HEK293 (cell line): ENCODE measurements around the gene SSH3.
A peak's percentile ranks its signal among the peaks of the same experiment; 100 is the strongest.

Experiments
- CTCF ChIA-PET: fragments of 350-600 bp; formaldehyde crosslinking; extraction: SDS; loops from one replicate; lab custom pipeline; 2021; ENCODE audit warnings: antibody characterized with exemption; lab: Yijun Ruan, JAX
- POLR2A ChIA-PET: fragments of 300-600 bp; formaldehyde crosslinking; extraction: SDS; loops from one replicate; lab custom pipeline; 2020; ENCODE audit warnings: antibody characterized with exemption, inconsistent platforms; lab: Yijun Ruan, JAX
- H3K27ac ChIP-seq: fragments of 200-500 bp; sonication (Bioruptor generic); 2 replicates; pipeline ENCODE4 v1.5.1; 2014; ENCODE audit warnings: low read depth, low read length, control low read depth, inconsistent platforms; ENCODE audit errors: extremely low read depth
- H3K36me3 ChIP-seq, 2 experiments: fragments of 200-500 bp in 1 of 2; sonication (Bioruptor generic) in 1 of 2; 1 replicate in 1 of 2; 2 replicates in 1 of 2; pipeline ENCODE4 v1.5.1; 2014 to 2017; ENCODE audit warnings: inconsistent platforms in 2 of 2, low read length in 2 of 2; ENCODE audit not compliant: control insufficient read depth in 2 of 2, insufficient read depth in 1 of 2
- H3K4me1 ChIP-seq: fragments of 200-500 bp; sonication (Bioruptor generic); 2 replicates; pipeline ENCODE4 v1.5.1; 2014; ENCODE audit warnings: mild to moderate bottlenecking, low read length, inconsistent platforms; ENCODE audit not compliant: control insufficient read depth, insufficient read depth
- H3K4me3 ChIP-seq: 2 replicates; pipeline ENCODE4 v1.5.1; 2011; ENCODE audit warnings: low read depth, mild to moderate bottlenecking, control low read depth, low read length, moderate library complexity
- H3K9me3 ChIP-seq: fragments of 200-500 bp; sonication (Bioruptor generic); 2 replicates; pipeline ENCODE4 v1.5.1; 2014; ENCODE audit warnings: low read depth, low read length, inconsistent platforms; ENCODE audit not compliant: control insufficient read depth, insufficient read depth
- BCL11A ChIP-seq: fragments of 450-650 bp; formaldehyde crosslinking; IDR thresholded peaks from 2 replicates; pipeline ENCODE4 v1.5.1; 2016; ENCODE audit warnings: low read depth, missing biosample characterization, missing genetic modification characterization
- CTCF ChIP-seq: fragments of 450-650 bp; formaldehyde crosslinking; IDR thresholded peaks from 2 replicates; pipeline ENCODE4 v1.5.1; 2016; ENCODE audit warnings: missing biosample characterization, missing genetic modification characterization
- GFI1B ChIP-seq: fragments of 450-650 bp; formaldehyde crosslinking; IDR thresholded peaks from 2 replicates; pipeline ENCODE4 v1.5.1; 2016; ENCODE audit warnings: missing biosample characterization, missing genetic modification characterization
- KLF1 ChIP-seq: fragments of 450-650 bp; formaldehyde crosslinking; IDR thresholded peaks from 2 replicates; pipeline ENCODE4 v1.5.1; 2016; ENCODE audit warnings: missing biosample characterization, missing genetic modification characterization
- KLF16 ChIP-seq: fragments of 450-650 bp; formaldehyde crosslinking; IDR thresholded peaks from 2 replicates; pipeline ENCODE4 v1.5.1; 2017; ENCODE audit warnings: missing biosample characterization, missing genetic modification characterization
- OSR2 ChIP-seq: fragments of 450-650 bp; formaldehyde crosslinking; IDR thresholded peaks from 2 replicates; pipeline ENCODE4 v1.5.1; 2016; ENCODE audit warnings: missing biosample characterization, missing genetic modification characterization
- SP3 ChIP-seq: fragments of 450-650 bp; formaldehyde crosslinking; IDR thresholded peaks from 2 replicates; pipeline ENCODE4 v1.5.1; 2016; ENCODE audit warnings: missing biosample characterization, missing genetic modification characterization
- ZFP69B ChIP-seq: fragments of 450-650 bp; formaldehyde crosslinking; IDR thresholded peaks from 2 replicates; pipeline ENCODE4 v1.5.1; 2016; ENCODE audit warnings: missing biosample characterization, missing genetic modification characterization
- ZIC2 ChIP-seq: fragments of 450-650 bp; formaldehyde crosslinking; IDR thresholded peaks from 2 replicates; pipeline ENCODE4 v1.5.1; 2016; ENCODE audit warnings: missing biosample characterization, missing genetic modification characterization
- ZNF10 ChIP-seq: fragments of 450-650 bp; formaldehyde crosslinking; IDR thresholded peaks from 2 replicates; pipeline ENCODE4 v1.5.1; 2017; ENCODE audit warnings: missing biosample characterization, missing genetic modification characterization
- ZNF157 ChIP-seq: fragments of 450-650 bp; formaldehyde crosslinking; IDR thresholded peaks from 2 replicates; pipeline ENCODE4 v1.5.1; 2016; ENCODE audit warnings: missing biosample characterization, missing genetic modification characterization
- ZNF174 ChIP-seq: fragments of 450-650 bp; formaldehyde crosslinking; IDR thresholded peaks from 2 replicates; pipeline ENCODE4 v1.5.0; 2017; ENCODE audit warnings: missing biosample characterization, mild to moderate bottlenecking, missing genetic modification characterization
- ZNF175 ChIP-seq: fragments of 450-650 bp; formaldehyde crosslinking; IDR thresholded peaks from 2 replicates; pipeline ENCODE4 v1.5.1; 2016; ENCODE audit warnings: missing biosample characterization, missing genetic modification characterization
- ZNF2 ChIP-seq: fragments of 450-650 bp; formaldehyde crosslinking; IDR thresholded peaks from 2 replicates; pipeline ENCODE4 v1.5.1; 2016; ENCODE audit warnings: missing biosample characterization, missing genetic modification characterization
- ZNF366 ChIP-seq: fragments of 450-650 bp; formaldehyde crosslinking; conservative IDR thresholded peaks from 2 replicates; pipeline ENCODE4 v1.5.1; 2016; ENCODE audit warnings: missing biosample characterization, missing genetic modification characterization
- ZNF416 ChIP-seq: fragments of 450-650 bp; formaldehyde crosslinking; IDR thresholded peaks from 2 replicates; pipeline ENCODE4 v1.5.1; 2016; ENCODE audit warnings: missing biosample characterization, missing genetic modification characterization
- ZNF48 ChIP-seq: fragments of 450-650 bp; formaldehyde crosslinking; IDR thresholded peaks from 2 replicates; pipeline ENCODE4 v1.5.1; 2016; ENCODE audit warnings: missing biosample characterization, missing genetic modification characterization
- ZNF555 ChIP-seq: fragments of 450-650 bp; formaldehyde crosslinking; conservative IDR thresholded peaks from 2 replicates; pipeline ENCODE4 v1.5.1; 2017; ENCODE audit warnings: missing biosample characterization, mild to moderate bottlenecking, missing genetic modification characterization, inconsistent platforms
- ZNF654 ChIP-seq: fragments of 450-650 bp; formaldehyde crosslinking; IDR thresholded peaks from 2 replicates; pipeline ENCODE4 v1.5.1; 2016; ENCODE audit warnings: low read depth, missing biosample characterization, missing genetic modification characterization
- ZNF677 ChIP-seq: fragments of 450-650 bp; IDR thresholded peaks from 2 replicates; pipeline ENCODE4 v1.5.0; 2018; ENCODE audit warnings: missing biosample characterization, mild to moderate bottlenecking, missing genetic modification characterization, moderate library complexity
- TF ChIP-seq, protein P1 (sequence below): fragments of 450-650 bp; formaldehyde crosslinking; IDR thresholded peaks from 2 replicates; pipeline ENCODE4; 2016; ENCODE audit warnings: missing biosample characterization, missing genetic modification characterization
- TF ChIP-seq, protein P2 (sequence below): fragments of 450-650 bp; formaldehyde crosslinking; IDR thresholded peaks from 2 replicates; pipeline ENCODE4 v1.5.1; 2016; ENCODE audit warnings: missing biosample characterization, missing genetic modification characterization
- TF ChIP-seq, protein P3 (sequence below): fragments of 450-650 bp; formaldehyde crosslinking; IDR thresholded peaks from 2 replicates; pipeline ENCODE4 v1.5.1; 2016; ENCODE audit warnings: missing biosample characterization, missing genetic modification characterization

SSH3 gene

DNA sequence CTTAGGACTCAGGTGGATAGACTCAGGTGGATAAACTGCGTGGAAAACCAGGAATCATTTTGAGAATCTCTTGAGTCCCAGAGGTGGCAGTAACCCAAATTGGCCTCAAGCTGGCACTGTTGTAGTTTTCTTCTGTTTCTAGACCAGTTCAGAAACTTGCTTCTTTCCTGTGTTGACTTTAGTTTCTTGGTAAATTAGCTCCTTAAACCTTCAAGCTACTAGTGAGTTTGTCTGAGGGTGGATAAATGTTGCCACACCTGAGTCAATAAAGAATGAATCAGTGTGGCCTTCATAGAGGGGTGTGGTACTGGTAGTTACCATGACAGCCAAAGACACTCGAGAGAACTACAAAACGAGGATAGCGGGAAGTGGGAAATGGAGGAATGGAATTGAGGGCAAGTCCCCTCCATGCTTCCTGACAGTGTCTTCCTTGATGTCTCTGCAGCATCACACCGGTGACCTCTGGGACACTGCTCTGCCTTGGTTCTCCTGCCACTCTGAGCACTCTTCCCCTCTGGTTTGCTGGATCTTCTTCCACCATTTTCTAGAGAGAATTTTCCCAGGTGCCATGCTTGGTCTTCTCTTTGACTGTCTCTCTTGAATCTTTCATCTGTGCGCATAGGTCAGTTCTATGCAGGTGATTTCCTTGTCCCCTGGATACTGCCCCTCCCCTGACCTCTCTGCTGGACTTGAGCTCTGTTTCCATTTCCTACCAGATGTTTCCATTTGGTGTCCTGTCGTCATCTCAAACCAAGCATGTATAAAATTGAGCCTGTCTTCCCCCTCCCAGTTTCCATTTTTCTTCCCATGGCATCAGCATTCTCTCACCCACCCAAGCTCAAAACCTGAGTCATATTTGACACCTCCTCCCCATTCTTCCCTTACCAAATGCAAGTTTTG, 42.8 kb downstream of the SSH3 start:
- CTCF ChIA-PET, result interaction anchor here (0.6 to 6.6 kb wide), 27 partner anchors 9 to 983 kb away, joined by 3 to 58 read pairs (median 5); partner anchors contain the start of gene POLD4
- no peaks in the 10 kb centered on the region for H3K36me3 ChIP-seq
- H3K4me3 ChIP-seq, result no peak overlapping the region
- H3K4me1 ChIP-seq, result no peaks in the 10 kb centered on the region
- H3K27ac ChIP-seq, result no peak overlapping the region
- H3K9me3 ChIP-seq, result no peaks in the 10 kb centered on the region
- TF ChIP-seq KLF1 (tag by site-specific recombination) (peak; percentile 89), CTCF (tag by site-specific recombination) (peak; percentile 46; the same call in 1 of the 2 replicates), ZNF10 (tag by site-specific recombination) (no peak), ZNF2 (tag by site-specific recombination) (0 out of 2 replicates have a peak, but pooled peaks have one; percentile 42), ZNF366 (peak; percentile 38; the same call in 1 of the 2 replicates), ZNF654 (tag by site-specific recombination) (peak; percentile 44), ZNF157 (tag by site-specific recombination) (no peak)
- POLR2A ChIA-PET, result interaction anchor here (0.6 to 1.9 kb wide), 4 partner anchors 10 to 403 kb away, joined by 3 to 8 read pairs (median 4); no protein-coding TSS in a partner anchor

DNA sequence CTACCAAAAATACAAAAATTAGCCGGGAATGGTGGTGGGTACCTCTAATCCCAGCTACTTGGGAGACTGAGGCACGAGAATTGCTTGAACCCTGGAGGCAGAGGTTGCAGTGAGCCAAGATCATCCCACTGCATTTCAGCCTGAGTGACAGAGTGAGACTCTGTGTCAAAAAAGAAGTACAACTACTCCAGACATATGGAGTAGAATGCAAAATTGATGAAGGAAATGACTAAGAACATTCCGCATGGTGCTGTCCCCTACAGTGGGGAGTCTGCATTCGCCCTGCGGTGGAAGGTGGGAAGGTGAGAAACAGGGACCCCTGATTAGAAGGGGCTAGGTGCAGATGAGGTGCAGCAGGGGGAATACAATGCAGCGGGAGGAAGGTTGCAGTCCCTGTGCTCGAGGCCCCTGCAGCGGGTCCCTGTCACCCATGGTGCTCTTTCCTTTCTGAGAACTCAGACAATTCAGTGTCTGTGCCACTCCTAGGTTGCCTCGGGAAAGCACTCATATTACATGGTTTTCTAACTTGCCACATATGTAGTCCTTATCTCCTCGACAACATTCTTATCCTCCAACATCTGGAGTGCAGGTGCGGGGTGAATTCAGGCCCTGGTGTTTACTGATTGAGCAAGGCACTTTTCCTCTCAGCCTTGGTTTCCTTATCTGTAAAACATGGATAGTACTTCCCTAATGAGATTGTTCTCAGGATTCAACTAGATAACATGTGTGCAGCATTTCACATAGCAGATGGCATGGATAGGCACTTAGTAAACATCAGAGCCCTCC, 44.8 kb downstream of the SSH3 start:
- no peak for TF ChIP-seq GFI1B (tag by site-specific recombination)
- TF ChIP-seq SP3 (tag by site-specific recombination), result no peak
- no peak for TF ChIP-seq ZIC2 (tag by site-specific recombination)
- TF ChIP-seq BCL11A (tag by site-specific recombination), result no peak
- TF ChIP-seq, protein P1, sequence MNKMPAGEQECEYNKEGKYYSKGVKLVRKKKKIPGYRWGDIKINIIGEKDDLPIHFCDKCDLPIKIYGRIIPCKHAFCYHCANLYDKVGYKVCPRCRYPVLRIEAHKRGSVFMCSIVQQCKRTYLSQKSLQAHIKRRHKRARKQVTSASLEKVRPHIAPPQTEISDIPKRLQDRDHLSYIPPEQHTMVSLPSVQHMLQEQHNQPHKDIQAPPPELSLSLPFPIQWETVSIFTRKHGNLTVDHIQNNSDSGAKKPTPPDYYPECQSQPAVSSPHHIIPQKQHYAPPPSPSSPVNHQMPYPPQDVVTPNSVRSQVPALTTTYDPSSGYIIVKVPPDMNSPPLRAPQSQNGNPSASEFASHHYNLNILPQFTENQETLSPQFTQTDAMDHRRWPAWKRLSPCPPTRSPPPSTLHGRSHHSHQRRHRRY, result no peak
- TF ChIP-seq ZNF416, result no peak
- H3K4me3 ChIP-seq, result no peak overlapping the region
- no peak overlapping the region for H3K27ac ChIP-seq
- H3K4me1 ChIP-seq, result no peaks in the 10 kb centered on the region
- H3K36me3 ChIP-seq, result no peaks in the 10 kb centered on the region
- no peaks in the 10 kb centered on the region for H3K9me3 ChIP-seq
- ChIA-PET POLR2A (interaction anchor here (1.3 kb wide), 1 partner anchor 22 kb away, joined by 4 read pairs; no protein-coding TSS in a partner anchor), CTCF (interaction anchor here (0.7 to 30.4 kb wide), 6 partner anchors 7 to 461 kb away, joined by 3 to 898 read pairs (median 23); partner anchors contain the start of genes CLCF1, POLD4 and RAD9A)

DNA sequence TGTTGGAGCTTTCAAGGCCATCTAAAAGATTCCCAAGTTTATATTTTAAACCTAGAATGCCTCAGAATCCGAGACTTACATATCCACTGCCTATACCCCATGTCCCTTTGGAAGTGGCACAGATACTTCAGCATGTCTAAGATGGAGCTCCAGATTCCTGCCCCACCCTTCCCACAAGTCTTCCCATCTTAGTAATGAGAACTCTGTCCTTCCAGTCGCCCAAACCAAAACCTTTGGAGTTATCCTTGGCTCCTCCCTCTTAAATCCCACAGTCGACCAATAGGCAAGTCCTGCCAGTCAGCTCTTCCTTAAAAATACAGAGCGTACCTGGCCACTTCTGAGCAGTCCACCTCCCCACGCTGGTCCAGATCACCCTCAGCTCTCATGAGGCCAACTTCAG, 45.7 kb downstream of the SSH3 start:
- ChIA-PET POLR2A (interaction anchor here (1.3 kb wide), 1 partner anchor 22 kb away, joined by 4 read pairs; no protein-coding TSS in a partner anchor), CTCF (interaction anchor here (0.6 to 30.4 kb wide), 5 partner anchors 13 to 1126 kb away, joined by 3 to 898 read pairs (median 4); partner anchors contain the start of genes CLCF1 and RAD9A)
- no peaks in the 10 kb centered on the region for H3K36me3 ChIP-seq
- H3K4me3 ChIP-seq, result no peak overlapping the region
- no peaks in the 10 kb centered on the region for H3K9me3 ChIP-seq
- no peak overlapping the region for H3K27ac ChIP-seq
- TF ChIP-seq OSR2 (tag by site-specific recombination) (no peak), ZNF157 (tag by site-specific recombination) (no peak), ZFP69B (tag by site-specific recombination) (no peak), ZNF677 (no peak), ZNF555 (no peak), KLF16 (tag by site-specific recombination) (no peak), ZNF175 (tag by site-specific recombination) (no peak), ZNF174 (tag by site-specific recombination) (no peak), ZNF48 (no peak)
- TF ChIP-seq, protein P2, sequence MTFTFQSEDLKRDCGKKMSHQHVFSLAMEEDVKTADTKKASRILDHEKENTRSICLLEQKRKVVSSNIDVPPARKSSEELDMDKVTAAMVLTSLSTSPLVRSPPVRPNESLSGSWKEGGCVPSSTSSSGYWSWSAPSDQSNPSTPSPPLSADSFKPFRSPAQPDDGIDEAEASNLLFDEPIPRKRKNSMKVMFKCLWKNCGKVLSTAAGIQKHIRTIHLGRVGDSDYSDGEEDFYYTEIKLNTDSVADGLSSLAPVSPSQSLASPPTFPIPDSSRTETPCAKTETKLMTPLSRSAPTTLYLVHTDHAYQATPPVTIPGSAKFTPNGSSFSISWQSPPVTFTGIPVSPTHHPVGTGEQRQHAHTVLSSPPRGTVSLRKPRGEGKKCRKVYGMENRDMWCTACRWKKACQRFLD, result no peak
- TF ChIP-seq, protein P3, sequence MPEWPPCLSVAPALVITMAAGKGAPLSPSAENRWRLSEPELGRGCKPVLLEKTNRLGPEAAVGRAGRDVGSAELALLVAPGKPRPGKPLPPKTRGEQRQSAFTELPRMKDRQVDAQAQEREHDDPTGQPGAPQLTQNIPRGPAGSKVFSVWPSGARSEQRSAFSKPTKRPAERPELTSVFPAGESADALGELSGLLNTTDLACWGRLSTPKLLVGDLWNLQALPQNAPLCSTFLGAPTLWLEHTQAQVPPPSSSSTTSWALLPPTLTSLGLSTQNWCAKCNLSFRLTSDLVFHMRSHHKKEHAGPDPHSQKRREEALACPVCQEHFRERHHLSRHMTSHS (tag by site-specific recombination), result no peak
- H3K4me1 ChIP-seq, result no peaks in the 10 kb centered on the region
